ENCODE data around the gene LRMDA. TPM values are rescaled to one million over a fixed set of nuclear protein-coding genes. Genes with fewer than 3 reads are reported as not detected.

LRMDA gene
- total and polyA plus RNA-seq, 2 of the 8 experiments (the other 6 are each of a cell fraction or from before 2014, with no cell fraction given), result 0.86 to 2.8 TPM

DNA sequence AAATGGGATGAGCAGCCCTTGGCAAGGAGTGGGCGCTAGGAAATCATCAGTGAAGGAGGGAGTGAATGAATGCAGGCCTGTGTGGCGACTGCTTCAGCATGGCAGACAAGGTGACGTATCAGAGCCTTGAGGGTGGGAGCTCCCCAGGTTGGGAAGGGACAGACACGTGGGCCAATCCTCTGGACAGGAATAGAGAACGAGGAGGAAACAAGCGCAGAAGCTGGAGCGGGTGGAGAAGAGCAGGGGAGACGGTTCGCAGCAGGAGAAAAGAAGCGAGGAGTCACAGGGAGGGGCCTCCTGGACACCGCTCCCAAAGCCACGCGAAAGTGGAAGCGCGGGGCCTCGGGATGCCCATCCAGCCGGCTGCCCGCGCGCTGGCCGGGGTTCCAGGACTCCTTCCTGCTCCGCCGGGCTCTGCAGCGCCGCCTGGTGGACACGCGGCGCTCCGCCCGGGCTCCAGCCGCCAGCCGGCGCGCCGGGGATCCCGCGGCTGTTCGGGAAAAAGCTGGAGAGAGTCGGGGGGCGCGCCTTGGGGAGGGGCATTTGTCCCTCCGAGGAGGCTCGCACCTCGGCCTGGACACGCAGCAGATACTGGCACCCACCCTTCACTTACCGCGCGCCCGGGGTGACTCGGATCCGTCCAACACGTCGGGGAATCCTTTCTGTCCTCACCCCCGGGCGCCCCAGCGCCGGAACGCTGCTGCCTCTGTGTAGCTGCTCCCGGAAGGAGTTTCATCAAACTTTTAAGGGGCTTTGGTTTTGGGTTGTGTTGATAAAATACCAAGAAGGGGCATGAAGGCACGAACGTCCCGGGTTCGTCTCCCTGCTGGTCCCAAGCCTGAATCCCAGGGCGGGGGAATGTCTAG, 36.1 kb upstream of the LRMDA start (continued):
- TF ChIP-seq, protein P1, sequence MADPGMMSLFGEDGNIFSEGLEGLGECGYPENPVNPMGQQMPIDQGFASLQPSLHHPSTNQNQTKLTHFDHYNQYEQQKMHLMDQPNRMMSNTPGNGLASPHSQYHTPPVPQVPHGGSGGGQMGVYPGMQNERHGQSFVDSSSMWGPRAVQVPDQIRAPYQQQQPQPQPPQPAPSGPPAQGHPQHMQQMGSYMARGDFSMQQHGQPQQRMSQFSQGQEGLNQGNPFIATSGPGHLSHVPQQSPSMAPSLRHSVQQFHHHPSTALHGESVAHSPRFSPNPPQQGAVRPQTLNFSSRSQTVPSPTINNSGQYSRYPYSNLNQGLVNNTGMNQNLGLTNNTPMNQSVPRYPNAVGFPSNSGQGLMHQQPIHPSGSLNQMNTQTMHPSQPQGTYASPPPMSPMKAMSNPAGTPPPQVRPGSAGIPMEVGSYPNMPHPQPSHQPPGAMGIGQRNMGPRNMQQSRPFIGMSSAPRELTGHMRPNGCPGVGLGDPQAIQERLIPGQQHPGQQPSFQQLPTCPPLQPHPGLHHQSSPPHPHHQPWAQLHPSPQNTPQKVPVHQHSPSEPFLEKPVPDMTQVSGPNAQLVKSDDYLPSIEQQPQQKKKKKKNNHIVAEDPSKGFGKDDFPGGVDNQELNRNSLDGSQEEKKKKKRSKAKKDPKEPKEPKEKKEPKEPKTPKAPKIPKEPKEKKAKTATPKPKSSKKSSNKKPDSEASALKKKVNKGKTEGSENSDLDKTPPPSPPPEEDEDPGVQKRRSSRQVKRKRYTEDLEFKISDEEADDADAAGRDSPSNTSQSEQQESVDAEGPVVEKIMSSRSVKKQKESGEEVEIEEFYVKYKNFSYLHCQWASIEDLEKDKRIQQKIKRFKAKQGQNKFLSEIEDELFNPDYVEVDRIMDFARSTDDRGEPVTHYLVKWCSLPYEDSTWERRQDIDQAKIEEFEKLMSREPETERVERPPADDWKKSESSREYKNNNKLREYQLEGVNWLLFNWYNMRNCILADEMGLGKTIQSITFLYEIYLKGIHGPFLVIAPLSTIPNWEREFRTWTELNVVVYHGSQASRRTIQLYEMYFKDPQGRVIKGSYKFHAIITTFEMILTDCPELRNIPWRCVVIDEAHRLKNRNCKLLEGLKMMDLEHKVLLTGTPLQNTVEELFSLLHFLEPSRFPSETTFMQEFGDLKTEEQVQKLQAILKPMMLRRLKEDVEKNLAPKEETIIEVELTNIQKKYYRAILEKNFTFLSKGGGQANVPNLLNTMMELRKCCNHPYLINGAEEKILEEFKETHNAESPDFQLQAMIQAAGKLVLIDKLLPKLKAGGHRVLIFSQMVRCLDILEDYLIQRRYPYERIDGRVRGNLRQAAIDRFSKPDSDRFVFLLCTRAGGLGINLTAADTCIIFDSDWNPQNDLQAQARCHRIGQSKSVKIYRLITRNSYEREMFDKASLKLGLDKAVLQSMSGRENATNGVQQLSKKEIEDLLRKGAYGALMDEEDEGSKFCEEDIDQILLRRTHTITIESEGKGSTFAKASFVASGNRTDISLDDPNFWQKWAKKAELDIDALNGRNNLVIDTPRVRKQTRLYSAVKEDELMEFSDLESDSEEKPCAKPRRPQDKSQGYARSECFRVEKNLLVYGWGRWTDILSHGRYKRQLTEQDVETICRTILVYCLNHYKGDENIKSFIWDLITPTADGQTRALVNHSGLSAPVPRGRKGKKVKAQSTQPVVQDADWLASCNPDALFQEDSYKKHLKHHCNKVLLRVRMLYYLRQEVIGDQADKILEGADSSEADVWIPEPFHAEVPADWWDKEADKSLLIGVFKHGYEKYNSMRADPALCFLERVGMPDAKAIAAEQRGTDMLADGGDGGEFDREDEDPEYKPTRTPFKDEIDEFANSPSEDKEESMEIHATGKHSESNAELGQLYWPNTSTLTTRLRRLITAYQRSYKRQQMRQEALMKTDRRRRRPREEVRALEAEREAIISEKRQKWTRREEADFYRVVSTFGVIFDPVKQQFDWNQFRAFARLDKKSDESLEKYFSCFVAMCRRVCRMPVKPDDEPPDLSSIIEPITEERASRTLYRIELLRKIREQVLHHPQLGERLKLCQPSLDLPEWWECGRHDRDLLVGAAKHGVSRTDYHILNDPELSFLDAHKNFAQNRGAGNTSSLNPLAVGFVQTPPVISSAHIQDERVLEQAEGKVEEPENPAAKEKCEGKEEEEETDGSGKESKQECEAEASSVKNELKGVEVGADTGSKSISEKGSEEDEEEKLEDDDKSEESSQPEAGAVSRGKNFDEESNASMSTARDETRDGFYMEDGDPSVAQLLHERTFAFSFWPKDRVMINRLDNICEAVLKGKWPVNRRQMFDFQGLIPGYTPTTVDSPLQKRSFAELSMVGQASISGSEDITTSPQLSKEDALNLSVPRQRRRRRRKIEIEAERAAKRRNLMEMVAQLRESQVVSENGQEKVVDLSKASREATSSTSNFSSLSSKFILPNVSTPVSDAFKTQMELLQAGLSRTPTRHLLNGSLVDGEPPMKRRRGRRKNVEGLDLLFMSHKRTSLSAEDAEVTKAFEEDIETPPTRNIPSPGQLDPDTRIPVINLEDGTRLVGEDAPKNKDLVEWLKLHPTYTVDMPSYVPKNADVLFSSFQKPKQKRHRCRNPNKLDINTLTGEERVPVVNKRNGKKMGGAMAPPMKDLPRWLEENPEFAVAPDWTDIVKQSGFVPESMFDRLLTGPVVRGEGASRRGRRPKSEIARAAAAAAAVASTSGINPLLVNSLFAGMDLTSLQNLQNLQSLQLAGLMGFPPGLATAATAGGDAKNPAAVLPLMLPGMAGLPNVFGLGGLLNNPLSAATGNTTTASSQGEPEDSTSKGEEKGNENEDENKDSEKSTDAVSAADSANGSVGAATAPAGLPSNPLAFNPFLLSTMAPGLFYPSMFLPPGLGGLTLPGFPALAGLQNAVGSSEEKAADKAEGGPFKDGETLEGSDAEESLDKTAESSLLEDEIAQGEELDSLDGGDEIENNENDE (IDR thresholded peaks at IDR 0.05; ENCODE audit: insufficient replicate concordance, low read length), result no peak
- TF ChIP-seq RFX5 (IDR thresholded peaks at IDR 0.05; ENCODE audit: borderline replicate concordance, low read depth, low read length) (no peak), EGR1 (IDR thresholded peaks at IDR 0.05; ENCODE audit: borderline replicate concordance, low read depth, low read length) (no peak), RBBP5 (IDR thresholded peaks at IDR 0.05; ENCODE audit: borderline replicate concordance, low read depth, low read length) (no peak), POLR2A (IDR thresholded peaks at IDR 0.05; ENCODE audit: control extremely low read depth in 1 of 2, low read depth in 2 of 2, low read length in 2 of 2) (no peak), CHD2 (IDR thresholded peaks at IDR 0.05; ENCODE audit: low read length) (no peak), TBP (IDR thresholded peaks at IDR 0.05; ENCODE audit: low read depth, low read length) (no peak), ZNF274 (IDR thresholded peaks at IDR 0.05; ENCODE audit: borderline replicate concordance, extremely low read depth, low read length) (no peak)
- TF ChIP-seq, protein P2, sequence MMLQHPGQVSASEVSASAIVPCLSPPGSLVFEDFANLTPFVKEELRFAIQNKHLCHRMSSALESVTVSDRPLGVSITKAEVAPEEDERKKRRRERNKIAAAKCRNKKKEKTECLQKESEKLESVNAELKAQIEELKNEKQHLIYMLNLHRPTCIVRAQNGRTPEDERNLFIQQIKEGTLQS (IDR thresholded peaks at IDR 0.05; ENCODE audit: insufficient read depth, low read depth, low read length), result no peak
